GM21526 (cell line): ENCODE data around the gene MAT2A.
A peak's percentile ranks its signal among the peaks of the same experiment; 100 is the strongest.
"Not testable (repeated sequence)": the region's sequence is repeated elsewhere in the genome, so short reads cannot be mapped to it uniquely, and the experiment has no call there.

Experiments
- ATAC-seq: cut with Tn5 transposase; IDR thresholded peaks from one replicate; pipeline ENCODE4 v1.9.1; 2021; ENCODE audit warnings: moderate library complexity; ENCODE audit not compliant: unreplicated experiment, low FRiP score

MAT2A gene

DNA sequence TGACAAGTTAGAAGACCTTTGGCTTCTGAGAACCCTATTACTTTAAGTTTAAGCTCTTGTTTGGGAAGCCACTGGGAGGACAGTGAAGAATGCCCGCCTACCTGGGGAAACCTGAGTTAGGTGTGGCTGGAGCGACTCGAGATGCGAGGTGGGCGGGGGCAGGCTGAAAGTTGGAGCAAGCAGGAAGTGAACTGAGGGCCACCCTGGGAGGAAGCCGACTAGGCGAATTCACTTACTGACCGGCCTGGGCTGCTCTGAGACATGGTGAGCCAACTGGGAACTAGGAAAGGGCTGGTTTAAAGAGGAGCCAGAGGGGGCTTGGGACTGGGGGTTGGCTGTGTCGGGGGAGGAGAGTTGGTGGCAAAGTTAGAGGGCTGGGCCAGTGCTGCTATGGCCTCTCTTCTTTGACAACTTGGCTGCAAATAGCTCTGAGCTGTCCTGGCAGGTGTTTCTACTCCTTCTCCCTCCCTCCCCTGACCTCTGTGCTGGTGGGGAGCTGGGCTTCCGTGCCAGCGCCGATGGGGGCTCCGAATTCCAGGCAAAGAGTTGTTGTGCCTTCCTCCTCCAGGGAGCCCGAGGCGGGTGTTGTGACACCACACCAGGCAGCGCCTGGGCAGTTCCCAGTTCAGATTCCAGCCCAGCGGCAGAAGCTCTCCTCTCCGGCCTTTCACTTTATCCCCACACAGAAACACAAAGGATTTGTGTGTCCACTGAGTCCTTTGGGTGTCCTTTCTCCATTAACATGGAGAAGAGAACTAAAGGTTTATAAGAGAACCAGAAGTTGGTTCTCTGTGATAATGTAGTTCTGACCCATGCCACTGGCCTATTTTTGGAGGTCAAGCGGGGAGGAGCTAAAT lies 38.6 kb downstream of the MAT2A start, which contains the start of gene VAMP8:
TSS of gene VAMP8 (plus strand) at position 201 of the 857 bp plus-strand sequence. CDS start at position 262, 61 bp downstream.
- peak; percentile 74 for ATAC-seq

DNA sequence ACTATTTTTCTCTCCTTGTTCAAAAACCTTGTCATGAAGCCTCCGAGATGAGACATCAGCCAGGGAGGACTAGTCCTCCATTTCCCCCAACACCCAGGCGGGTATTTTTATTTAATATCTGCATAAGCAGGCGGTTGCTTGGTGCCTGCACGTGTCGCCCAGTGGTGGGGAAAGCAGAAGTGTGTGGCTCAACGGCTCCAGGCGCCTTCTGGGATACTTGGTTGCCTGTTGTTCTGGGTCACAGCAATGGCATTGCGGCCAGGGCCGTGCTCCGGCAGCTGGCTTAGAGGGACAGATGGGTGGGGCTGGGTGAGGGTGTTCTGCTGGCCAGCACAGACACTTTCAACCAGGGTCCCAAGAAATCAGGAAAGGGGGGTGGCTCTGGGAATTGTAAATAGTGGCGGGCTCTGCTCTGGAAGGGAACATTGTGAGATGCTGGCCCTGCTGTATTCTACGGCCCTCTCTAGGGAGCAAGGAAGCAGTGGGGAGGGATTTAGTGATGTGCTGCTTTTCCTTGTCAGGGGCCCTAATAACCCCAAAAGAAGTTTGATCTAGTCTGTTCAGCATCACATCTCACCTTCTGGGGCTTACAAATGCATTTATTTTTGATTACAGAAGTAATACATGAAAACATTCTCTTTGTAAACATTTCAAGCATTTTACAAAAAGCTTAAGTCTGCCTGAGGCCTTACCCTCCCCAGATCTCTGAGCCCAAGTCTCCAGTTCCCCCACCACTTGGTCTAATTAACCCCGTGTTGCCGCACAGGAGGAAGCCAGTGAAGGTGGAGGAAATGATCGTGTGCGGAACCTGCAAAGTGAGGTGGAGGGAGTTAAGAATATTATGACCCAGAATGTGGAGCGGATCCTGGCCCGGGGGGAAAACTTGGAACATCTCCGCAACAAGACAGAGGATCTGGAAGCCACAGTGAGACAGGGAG lies 39.5 kb downstream of the MAT2A start:
- peak; percentile 29 for ATAC-seq

DNA sequence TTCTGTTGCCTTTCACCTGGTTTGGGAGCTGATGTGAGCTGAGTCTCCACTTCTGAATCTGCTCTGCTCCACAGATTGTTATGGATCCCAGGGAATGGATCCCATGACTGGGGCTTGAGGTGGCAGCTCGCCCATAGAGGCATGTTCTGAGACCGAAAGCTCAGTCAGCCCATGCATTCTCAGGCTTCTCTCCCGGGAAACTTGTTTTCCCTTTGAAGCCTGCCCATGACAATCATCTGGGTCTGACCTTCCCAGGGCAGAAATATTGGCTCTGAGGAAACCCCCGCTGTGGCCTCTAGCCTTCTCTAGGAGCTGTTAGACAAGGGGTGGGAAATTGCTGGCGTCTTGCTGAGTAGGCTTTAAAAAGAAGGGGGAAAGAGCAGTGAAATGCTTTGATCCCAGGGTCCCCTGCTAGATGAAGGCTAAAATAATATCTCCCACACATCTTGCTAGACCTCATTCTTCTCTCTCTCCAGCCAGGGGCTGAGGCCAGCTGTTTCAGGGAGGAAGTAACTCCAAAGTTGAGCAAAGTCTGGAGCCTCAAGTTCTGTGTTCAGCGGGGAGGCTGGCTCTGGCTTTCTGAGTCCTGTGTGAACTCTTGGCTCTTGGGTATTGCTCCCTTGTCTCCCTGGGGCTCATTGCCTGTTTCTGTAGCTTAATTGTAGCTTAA lies 40.4 kb downstream of the MAT2A start:
- ATAC-seq, result no peak

DNA sequence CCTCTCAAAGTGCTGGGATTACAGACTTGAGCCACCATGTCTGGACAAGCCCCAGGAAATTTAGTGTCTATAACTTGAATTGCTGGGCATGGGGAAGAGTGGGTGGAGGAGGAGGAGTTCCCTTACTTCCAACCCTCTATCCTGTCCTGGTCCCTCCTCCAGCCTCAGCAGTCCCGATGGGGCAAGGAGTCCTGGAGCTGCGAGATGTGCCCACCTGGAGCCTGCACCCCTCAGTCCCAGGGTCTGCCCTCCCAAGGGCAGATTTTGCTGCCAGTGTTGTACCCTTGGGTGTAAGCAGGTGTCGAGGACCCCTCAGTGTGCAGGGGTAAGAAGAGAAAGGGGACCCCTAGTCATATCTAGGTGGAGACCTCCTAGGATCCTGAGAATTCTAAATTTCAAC lies 41.2 kb downstream of the MAT2A start:
- no peak for ATAC-seq

DNA sequence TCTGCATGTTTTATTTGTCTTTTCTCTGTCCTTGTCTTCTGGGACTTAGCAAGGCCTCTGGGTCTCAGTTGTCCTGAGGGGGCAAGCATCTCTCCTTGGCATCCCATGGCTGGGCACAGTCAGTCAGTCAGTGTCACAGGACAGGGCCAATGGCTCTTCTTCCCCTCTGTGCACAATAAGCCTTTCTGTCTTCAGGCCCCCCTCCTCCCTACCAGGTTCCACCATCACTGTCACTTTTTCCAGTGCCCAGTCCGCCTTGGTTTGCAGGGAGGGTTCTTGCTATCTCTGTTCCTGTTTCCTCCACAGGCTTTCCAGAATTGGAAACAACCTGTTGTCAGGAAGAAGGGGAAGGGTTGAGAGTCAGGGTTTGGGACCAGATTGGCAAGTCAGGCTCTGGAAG lies 43.5 kb downstream of the MAT2A start:
- ATAC-seq, result no peak

DNA sequence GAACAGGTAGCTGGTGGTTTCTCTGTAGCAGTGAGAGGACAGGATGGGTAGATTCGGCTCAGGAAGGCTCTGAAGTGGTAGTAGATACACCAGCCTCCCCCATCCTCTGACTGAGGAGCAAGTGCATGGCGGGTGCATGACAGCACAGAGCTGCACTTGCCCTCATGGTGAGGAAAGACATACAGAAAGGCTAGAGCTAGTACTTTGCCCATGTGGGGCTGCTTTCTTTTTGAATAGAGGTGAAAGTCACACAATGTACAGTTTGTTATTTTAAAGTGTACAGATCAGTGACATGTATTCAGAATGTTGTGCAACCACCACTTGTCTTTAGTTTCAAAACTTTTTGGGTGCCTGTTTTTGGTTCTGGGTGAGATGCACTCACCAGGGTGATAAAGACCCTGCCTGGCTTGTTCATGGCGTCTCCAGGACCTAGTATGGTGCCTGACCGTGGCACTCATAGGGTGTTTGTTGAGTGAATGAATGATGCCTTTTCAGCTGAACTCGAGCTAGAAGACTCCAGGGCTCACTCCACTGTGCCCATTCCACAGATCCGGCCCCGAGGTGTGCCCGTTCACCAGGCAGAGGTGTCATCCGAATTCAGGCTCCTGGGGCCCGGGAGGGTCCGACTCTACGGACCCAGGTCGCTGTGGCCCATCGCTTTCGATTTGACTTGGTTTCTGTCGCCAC lies 44.8 kb downstream of the MAT2A start:
- ATAC-seq, result no peak

DNA sequence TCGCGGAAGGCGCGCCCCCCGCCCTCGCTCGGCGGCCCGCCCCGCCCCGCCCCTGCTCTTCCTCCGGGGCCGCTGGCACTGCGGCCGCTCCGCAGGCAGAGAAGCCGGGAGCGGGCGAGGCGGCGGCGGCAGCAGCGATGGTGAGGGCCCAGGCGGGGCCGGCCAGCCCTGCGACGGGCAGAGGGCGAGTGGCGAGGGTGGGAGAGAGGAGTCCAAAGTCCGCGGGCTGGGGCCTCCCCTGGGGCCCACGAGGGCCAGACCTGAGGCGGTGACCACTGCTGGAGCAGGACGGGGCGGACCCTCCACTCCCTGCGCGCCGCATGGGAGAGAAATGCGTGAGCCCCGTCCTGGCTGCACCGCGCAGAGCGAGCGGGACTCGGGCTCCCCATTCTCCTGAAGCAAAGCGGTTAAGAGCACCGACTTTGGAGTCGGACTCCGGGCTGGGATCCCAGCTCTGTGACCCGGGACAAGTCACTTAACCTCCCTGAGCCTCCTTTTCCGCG lies 45.4 kb downstream of the MAT2A start, which contains the start of gene VAMP5:
TSS of gene VAMP5 (plus strand) at position 78 of the 503 bp plus-strand sequence. CDS start at position 138, 60 bp downstream.
- ATAC-seq, result no peak

DNA sequence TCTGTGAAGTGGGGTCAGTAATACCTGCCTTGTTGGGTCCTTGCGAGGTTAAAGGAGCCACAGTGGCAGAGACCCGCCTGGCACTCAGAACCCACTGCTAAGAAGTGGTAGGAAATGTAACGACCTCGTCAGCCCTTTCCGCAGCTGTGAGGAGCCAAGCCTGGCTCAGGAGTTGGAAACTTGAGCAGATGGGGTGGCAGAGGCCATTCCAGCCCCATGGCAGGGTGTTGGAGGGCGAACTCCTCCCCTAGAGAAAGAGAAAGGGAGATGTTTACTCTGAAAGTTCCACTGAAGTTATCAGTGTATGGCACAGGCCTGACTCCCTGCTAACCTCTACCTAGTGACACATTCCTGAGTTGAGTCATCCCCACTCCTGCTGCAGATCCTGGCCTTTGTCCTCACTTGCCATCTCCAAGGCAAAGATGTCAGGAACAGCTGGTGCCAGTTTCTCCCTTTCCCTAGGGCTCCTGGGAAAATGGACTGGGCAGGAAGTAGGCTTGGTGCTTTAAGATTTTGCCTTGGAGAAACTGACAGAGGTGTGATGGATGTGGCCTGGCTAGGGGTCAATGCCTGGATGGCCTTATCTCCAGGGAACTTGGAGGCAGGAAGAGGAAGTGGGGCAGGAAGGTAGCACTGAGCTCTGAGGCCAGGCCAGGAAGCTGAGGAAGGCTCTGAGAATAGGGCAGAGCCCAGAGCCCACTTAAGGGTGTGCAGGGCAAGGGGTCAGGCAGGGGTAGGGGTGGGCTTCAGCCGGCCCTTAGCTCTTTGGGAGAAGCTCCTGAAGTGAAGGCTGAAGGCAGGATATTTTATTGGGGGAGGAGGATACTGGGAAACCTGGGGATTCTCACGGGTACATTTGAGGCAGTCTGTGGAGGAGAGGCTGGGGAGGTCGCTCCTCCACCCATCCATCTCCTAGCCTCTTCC lies 46.2 kb downstream of the MAT2A start:
- no peak for ATAC-seq

DNA sequence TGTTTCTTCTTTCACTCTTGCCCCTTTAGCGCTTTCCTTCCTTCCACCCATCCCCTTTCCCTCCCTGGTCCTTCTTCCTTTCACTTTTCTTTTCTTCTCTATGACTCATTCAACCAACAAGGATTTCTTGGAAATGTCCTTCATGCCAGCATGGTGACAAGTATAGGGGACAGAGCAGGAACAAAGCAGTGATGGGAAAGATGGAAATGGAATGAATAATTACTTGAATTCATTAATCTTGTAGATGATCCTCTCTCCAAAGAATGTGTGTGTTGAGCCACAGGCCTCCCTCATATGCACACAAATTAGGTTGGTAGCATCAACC lies 46.8 kb downstream of the MAT2A start:
- no peak for ATAC-seq

DNA sequence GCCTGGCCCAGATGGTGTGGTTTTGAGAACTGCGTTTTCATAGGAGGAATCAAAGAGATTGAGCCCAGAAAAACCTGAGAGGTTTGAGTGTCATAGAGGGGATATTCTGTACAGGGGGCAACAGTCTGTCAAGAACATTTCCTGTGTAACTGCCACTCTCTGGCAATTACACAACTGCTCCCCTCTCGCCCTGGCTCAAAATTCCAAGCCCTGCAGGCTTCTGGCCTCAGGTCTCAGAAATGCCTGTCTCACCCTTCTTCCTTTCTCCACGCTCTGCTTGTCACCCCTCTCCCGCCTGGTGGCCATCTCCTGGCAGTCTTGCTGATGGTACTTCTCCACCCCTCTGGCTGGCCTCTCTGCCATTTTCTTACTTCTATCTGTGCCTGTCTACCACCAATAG lies 49.3 kb downstream of the MAT2A start:
- no peak for ATAC-seq

DNA sequence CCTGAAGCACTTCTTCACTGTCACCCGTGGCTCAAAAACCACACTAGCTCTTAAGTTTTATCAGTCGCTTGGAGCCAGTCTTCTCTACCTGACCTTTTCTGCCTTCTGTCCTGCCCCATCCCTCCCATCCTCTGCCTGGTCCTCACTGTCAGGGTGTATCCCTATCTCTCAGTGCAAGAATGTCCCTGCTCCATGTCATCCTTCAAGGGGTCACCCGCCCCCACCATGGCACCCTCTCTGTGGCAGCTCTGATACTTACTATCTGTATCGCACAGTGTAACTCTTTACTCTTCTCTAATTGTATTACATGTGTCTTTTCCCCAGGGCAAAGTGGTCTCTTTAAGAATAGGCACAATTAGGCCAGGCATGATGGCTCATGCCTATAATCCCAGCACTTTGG lies 49.7 kb downstream of the MAT2A start:
- no peak for ATAC-seq

DNA sequence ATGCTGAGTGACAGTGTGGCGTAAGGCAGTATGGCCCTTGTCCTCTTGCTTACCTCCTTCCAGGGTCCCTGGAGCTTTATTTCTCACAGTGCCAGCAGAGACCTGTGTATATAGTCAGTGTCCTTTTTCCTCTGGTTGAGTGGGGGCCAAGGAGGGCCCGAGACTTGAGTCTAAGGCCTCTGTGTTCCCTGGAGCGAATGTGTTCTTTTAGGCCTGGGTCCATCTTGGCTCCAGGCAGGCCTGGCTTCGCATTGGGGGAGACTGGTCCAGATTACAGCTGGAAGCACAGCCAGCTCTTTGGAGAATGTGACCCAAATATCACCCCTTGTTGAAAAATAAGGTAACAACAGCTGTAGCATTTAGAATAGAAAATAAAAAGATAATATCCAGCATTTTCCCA lies 50.2 kb downstream of the MAT2A start:
- no peak for ATAC-seq

DNA sequence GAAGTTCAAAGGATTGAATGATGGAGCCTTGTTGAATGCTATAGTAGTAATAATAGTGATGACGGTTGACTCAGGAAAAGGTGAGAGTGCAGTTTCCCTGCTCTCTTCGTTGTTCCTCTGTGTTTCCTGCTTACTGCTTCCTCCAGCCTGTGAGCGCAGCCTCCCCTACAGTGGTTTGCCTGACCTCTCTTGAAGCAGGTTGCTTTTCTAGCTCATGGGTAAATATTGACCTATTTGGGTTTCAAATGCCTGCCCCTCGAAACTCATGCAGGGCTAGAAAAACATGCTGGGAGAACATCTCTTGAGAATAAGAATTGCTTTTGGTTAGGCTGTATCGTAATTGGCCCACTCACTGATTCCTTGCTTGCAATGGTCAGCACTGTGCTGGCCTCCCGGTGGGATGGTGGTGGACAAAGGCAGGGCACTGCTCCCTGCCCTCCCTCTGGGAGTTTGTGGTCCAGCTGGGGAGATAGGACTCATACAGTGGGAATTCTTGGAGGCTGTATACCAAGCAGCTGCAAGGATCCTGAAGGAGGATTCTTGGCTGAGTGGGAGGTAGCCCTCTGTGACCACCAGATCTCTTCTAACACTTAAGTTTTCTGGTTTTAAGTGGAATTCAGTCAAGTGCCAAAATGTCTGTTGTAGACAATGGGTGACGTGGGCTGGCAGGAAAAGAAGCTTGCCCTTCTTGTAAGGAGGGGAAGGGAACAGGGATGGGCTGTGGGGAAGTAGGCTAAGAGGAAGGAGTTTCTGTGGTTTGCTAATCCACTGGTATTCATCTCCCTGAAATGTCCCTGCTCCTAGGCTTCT lies 51.2 kb downstream of the MAT2A start:
- ATAC-seq, result no peak

DNA sequence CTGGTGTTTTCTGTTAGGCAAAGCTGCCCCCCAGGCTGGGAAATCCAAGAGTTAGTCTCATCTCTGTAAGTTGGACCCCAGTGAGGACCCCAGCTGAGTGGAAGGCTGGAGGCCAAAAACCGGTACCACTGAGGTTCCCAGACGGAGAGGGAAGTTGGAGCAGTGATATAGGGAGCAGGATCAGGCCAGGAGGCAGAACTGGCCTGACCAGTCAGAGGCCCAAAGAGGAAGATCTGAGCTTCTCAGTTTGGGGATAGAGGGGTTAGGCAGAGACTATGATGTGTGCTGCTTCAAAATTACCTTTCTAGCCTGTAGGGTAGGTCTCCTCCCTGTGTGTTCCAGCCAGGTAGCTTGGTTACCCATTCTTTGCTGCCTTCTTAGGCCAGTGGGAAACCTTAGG lies 52.0 kb downstream of the MAT2A start:
- ATAC-seq, result no peak

DNA sequence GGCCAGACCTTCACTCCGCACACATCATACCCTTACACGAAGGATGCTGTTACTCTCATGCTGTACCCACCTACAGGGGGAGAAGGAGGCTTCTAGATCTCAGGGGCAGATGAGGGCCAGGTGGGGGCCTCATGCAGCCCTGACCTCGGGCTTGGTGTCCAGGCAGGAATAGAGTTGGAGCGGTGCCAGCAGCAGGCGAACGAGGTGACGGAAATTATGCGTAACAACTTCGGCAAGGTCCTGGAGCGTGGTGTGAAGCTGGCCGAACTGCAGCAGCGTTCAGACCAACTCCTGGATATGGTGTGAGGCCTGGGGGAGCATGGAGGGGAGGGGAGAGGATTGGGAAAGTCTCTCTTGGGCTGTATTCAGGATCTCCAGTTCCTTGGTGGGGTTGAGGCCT lies 52.6 kb downstream of the MAT2A start:
- ATAC-seq, result no peak

DNA sequence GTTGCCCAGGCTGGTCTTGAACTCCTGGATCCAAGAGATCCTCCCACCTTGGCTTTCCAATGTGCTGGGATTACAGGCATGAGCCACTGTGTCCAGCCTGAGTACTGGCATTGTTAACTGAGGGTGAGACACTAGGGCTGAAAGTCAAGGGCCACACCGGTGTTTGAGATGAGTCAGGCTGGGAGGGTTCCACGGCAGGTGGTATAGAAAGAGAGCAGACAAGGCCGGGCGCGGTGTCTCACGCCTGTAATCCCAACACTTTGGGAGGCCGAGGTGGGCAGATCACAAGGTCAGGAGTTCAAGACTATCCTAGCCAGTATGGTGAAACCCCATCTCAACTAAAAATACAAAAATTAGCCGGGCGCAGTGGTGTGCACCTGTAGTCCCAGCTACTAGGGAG lies 53.3 kb downstream of the MAT2A start:
- ATAC-seq, result not testable (repeated sequence)

DNA sequence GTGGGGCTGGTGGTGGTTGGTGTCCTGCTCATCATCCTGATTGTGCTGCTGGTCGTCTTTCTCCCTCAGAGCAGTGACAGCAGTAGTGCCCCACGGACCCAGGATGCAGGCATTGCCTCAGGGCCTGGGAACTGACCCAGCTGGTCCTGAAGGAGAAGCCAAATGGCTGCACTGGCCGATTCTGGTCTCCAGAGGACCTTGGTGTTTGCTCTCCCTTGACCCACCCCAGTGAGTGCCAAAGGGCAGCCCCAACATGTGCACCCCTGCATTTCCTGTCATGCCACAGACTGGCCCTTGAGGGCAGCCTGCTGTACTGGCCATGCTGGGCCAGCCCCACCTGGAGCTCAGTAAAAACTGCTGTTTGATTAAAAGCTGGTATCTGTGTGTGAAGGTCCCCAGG lies 54.1 kb downstream of the MAT2A start:
- ATAC-seq, result no peak
